ENCODE results near the gene PPM1K. TPM values are rescaled to one million over a fixed set of nuclear protein-coding genes. Genes with fewer than 3 reads are reported as not detected.

The PPM1K gene
- total RNA-seq, 1 experiment from 2014 or later = 117 TPM

Small RNAs within 50 kb of the gene (small RNA-seq; reads per million reads assigned to genes)
- gene RF00019 (not detected), gene RNU6-1298P (not detected)

Other genes with a start within 250 kb of the PPM1K start
- not detected in 2 replicates for gene ABCG2, start 125.9 kb downstream of the PPM1K start, total RNA-seq (2014; rRNA removed; shearing (Covaris generic); ENCODE audit: low replicate concordance)
- 1.8 and 3.4 TPM in 2 replicates for gene HERC6, start 94.3 kb upstream of the PPM1K start, total RNA-seq (2014; rRNA removed; shearing (Covaris generic); ENCODE audit: low replicate concordance)
- gene HERC5, start 172.6 kb upstream of the PPM1K start, total RNA-seq (2014; rRNA removed; shearing (Covaris generic); ENCODE audit: low replicate concordance) = not detected in 2 replicates
- gene PYURF, start 239.2 kb upstream of the PPM1K start, total RNA-seq (2014; rRNA removed; shearing (Covaris generic); ENCODE audit: low replicate concordance) = 42.7 and 77.2 TPM in 2 replicates